GM19467 (cell line): Measurements from ENCODE around the gene TOX2.

ENCODE experiments used
- ATAC-seq: cut with Tn5 transposase; IDR thresholded peaks from one replicate; pipeline ENCODE4 v1.9.1; 2021; ENCODE audit warnings: mild to moderate bottlenecking, moderate library complexity; ENCODE audit not compliant: unreplicated experiment

TOX2 gene, protein sequence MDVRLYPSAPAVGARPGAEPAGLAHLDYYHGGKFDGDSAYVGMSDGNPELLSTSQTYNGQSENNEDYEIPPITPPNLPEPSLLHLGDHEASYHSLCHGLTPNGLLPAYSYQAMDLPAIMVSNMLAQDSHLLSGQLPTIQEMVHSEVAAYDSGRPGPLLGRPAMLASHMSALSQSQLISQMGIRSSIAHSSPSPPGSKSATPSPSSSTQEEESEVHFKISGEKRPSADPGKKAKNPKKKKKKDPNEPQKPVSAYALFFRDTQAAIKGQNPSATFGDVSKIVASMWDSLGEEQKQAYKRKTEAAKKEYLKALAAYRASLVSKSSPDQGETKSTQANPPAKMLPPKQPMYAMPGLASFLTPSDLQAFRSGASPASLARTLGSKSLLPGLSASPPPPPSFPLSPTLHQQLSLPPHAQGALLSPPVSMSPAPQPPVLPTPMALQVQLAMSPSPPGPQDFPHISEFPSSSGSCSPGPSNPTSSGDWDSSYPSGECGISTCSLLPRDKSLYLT

DNA sequence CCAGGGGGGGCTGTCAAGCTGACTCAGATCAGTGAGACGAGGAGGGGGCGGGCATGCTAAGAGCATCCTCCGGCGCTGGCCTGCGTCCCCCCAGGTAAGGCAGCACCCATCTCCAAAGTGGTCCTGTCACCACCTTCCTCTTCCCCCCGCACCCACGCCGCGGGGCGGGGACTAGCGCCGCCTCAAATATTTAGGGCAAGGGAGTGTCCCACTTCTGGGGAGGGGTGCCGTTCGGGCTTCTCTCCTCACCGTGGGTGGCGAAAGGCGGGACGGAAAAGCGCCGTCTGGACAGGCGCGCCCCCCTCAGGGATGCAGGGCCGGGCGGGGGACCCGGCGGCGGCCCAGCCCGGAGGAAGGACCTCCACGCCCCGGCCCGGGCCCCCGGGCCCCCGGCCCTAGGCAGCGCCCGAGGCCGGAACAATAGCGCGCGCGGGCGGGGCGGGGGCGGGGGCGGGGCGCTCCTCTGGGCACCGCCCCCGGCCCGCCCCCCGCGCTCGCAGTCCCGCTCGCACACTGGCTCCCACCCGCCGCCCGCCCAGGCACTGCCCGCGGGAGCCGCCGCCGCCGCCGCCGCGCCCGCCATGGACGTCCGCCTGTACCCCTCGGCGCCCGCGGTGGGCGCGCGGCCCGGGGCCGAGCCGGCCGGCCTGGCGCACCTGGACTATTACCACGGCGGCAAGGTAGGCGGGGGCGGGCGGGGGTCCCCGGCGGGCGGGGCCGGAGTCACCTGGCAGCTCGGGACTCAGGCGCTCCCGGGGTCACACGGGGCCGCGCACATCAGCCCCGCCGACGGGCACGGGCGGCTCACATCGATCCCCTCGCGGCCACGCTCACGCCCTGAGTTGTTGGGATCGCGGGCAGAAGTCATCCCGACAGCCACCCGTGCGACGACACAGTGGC is at the start of gene TOX2:
Gene TOX2, plus strand, starts transcription at position 542 of the 900 bp plus-strand sequence. Its CDS starts 40 bp downstream, at position 582.
- peak; percentile 40 for ATAC-seq

DNA sequence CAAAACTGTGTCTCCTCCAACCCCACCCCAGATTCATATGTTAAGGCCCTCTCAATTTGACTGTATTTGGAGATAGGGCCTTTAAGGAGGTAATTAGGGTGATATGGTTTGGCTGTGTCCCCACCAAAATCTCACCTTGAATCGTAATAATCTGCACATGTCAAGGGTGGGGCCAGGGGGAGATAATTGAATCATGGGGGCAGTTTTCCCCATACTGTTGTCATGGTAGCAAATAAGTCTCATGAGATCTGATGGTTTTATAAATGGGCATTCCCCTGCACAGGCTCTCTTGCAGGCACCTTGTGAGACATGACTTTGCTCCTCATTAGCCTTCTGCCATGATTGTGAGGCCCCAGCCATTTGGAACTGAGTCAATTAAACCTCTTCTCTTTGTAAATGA is 46.6 kb upstream of the TOX2 start:
- ATAC-seq = no peak

DNA sequence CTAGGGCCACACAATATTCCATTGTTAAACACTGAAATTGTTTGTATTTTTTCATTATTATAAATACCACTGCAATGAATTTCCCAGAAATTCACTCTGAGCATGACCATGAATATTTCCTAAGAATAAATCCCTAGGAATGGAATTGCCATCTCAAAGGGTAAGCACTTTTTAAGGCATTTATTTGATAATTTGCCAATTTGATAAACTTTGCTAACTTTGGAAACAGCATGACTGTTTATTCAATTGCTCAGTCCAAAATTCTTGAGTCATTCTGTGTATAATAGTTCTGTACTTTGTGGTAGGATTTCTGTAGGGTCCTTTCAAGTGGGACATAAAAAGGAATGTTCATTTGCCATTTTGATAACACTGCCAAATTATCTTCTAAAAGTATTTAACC is 44.2 kb upstream of the TOX2 start:
- no peak for ATAC-seq

DNA sequence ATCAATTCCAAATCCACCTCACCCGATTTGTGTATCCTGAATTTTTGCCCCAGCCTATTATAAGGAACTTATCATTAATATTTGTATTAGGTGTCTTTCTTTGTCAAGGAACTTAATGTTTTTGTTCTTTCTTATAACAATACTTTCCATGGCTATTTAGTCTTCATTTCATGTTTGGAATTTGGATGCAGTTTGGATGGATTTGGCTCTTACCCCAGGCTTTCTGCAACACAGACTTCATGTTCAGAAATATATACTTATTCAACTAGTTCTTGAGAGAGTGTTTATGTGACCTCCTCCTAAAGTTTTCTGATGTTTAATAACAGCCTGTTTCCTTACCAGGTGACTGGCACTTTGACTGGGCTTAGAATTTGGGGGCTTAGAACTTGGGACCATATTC is 35.9 kb upstream of the TOX2 start:
- ATAC-seq = no peak

DNA sequence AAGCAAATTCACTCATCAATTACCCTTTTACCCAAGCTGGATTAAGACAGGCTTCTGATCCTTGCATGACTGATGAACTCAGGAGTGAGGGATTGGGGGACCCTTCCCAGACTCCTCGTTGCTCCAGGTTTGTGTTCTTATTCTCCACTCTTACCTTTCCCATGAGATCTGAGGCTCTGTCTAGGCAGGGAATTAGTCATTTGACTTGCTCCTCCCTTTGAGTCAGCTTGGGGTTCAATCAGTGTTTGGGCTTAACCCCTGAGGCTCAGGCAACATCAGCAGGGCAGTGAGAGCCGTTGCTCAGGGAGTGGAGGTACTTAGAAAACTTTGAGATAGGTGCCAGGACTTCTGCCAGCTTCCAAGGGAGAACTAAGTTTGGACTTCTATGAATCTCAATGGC is 20.7 kb upstream of the TOX2 start:
- no peak for ATAC-seq

DNA sequence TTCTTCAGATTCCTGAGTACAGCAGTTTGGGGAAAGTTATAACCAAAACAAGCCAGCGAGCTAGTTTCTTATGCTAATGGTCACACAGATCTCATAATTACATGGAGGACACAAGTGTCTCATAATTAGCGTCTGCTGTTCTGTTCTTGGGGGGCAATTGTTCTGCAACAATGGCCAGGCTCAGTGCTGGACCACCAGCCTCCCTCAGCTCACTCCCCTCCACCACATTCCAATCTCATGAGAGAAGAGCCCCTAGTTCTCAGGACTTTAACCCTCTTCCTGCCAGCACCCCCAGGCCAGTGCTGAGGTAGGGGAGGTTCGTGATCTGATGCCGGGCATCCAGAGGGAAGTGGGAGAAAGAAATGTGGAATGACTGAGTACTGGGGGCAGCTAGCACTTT is 20.2 kb upstream of the TOX2 start:
- ATAC-seq = no peak

DNA sequence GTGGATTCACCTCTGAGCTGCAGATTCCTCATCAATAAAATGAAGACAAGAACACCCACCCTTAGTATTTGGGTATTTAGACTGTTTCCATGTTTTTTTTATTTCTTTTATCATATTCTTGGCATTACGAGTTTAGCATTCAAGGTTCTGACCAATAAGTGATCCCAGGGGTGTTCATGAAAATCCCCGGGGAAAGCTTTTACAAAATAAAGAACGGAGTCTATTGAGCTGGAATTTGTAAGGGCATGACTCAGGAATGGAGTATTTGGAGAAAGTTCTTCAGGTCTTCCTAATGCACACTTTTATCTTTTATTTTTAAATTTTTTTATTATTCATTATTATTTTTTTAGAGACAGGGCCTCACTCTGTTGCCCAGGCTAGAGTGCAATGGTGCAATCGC is 19.4 kb upstream of the TOX2 start:
- ATAC-seq = no peak

DNA sequence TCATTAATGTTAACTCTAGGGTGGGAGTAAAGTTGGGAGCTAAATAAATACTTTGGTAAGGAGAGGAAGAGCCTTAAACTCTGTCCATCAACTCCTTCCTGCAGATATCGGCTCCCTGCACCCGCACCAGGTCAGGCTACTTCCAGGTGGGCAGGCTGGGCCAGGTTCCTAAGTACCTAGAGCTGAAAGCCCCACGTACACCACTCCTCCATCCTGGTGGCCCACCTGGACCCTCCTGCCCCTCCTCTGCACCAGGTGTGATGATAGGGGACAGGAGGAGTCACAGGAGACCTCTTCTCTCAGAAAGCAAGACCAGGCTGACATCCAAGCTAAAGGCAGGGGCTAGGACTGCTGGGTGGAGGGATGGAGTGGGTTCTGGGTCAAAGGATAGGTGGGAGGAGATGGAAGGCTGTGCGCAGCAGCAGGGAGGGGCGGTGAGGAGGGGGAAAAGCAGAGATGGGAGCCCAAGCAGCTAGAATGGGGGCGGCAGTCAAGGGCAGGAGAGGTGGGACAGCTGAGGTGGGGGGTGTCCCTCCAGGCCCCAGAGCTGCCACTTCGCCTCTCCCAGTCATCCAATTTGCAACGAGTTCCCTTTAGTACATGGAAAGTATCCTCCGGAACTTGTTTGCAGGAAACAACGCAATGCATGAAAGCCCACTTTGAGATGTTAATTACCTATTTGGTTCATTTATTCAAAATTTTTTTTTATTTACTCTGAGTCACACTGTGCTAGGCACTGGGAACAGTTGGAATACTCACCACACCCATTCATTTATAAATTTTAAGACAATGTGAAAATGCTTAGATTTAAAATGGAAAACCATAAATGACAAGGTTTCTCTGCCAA is 15.2 kb upstream of the TOX2 start:
- ATAC-seq = no peak

DNA sequence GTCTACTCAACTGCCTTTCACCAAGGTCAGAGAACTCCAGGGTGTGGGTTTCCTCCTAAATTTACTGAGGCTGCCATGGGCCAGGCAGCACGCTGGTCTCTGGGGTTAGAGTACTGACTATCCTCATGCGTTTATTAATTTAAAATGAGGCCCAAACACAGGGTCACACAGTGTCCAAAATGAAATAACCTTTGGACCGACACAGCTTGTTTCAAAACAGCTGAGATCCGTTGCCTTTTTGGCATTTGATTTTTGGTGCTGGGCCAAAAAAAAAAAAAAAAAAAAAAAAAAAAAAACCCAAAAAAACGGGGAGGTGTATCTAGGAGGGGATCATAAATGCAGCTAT is 14.6 kb upstream of the TOX2 start:
- ATAC-seq = no peak

DNA sequence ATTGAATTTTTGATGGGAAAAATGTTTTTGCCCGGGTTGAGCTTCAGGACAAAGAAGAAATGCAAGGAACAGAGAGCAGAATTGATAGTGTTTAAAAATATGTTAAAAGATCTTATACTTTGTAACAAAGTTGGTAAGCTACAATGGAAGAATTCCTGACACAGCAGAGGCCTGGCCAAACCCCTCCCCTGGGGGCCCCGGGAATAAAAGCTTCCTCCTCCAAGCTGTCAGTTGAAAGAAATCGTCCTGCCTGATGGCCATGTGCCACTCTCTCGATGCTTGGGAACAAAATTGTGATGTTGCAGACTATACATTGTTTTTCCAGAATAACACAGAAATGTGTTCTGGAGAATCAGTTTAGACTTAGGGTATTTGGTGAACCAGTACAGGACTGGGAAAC is 14.2 kb upstream of the TOX2 start:
- ATAC-seq = no peak

DNA sequence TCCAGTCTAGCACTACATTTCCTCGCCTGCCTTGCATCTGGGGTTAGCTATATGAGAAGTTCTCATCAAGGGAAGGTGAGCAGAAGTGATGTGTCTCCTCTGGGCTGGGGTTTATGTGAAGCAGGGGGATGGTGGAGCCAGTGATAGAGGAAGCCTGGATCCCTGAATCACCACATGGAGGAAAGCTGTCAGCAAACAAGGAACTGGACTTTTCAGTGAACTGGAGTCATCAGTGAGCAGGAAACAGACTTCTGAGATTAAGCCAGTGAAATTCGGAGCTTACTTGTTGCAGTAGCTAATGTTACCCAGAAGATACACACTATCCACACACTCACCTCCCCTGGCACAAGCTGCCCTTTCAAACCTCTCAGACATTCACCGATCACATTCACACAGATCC is 13.4 kb upstream of the TOX2 start:
- no peak for ATAC-seq

DNA sequence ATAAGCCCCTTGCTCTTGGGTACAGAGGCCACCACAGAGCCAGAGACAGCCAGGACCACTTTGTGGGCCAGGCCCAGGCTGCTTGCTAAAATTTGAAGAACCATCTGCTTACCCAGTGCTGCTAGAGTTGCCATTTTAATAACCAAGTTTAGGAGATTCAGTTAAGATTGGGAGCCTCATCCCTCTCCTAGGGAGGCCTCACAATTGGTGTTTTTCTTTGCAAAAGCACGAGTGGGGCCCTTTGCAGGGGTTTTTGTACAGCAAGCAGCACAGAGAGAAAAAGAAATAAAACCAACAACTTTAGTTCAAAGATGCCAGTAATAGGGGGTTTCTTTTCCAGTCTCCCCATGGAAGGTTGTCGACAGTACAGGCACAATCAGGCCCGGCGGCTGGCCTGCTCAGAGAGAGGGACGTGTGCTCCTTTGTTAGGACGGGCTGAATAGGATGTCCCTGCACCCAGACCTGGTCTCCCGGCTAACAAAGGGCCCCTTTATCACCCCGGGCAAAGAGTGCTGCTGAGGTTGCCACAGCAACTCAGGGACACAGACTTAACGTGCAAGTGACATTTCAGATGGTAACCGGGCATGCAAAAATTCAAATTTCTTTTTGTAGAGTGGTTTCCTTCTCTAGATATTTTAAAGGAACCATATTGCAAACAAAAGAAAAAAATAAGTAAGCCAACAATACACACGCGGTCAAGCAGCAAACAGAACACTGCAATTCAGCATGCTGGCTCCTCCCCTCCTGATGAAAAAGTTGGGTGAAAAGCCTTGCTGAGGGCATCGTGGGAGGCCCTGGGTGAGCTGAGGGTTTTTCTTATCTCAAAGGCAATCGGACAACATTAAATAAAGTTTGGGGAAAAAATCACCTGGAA is 10.5 kb upstream of the TOX2 start:
- ATAC-seq = no peak

DNA sequence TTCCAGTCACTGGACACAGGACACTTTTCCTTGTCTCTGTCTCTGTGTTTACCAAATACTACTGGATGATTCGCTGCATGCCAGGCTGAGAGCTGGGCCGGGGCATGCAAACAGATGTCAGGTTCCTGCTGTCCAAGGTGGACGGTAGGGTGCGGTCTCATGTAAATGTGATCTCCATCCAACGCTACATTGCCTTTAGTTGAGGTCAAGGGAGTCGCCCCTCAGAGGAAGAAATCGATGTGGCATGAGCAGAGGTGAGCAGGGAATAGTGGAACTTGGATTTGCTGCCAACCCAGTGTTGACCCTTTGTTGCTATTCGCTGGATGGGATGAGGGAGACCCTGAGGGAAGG is 9.8 kb upstream of the TOX2 start:
- ATAC-seq = no peak

DNA sequence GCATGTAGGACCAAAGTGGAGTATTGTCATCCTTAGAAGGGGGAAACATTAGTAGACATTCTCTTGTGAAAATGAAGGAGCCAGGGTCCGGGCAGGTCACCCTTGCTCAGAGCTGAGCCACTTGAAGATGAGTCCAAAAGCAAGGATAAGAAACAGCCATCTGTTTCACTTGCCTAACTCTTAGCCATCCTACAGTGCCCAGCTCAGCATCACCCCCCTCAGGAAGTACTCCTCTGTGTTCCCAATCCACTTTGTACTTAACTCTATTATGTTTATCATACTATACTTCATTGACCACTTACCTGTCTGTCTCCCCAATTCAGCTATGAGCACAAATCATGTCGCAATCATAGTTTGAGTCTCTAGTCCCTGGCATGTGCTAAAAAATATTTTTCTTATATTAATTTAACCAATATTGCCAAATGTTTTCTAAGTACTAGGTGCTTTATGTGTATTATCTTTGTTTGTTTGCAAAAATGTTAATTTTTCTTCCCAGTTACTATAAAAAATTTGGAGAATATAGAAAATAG is 8.1 kb upstream of the TOX2 start:
- ATAC-seq = no peak

DNA sequence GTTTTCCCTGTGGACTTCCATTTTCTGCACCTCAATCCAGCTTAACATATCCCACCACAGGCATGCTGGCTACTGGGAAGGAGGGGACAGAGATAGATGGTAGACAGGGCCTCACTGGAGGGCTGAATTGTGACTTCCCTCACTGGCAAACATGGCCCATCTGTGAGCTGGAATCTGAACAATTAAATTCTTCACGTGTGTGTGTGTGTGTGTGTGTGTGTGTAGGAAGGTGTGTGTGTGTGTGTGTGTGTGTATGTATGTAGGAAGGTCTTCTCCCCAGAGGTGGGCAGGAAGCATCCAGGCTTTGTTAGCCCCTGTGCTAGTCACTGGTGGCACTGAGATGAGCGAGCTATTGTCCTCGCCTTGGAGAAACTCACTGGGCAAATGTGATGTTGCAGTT is 5.4 kb upstream of the TOX2 start:
- ATAC-seq = no peak

DNA sequence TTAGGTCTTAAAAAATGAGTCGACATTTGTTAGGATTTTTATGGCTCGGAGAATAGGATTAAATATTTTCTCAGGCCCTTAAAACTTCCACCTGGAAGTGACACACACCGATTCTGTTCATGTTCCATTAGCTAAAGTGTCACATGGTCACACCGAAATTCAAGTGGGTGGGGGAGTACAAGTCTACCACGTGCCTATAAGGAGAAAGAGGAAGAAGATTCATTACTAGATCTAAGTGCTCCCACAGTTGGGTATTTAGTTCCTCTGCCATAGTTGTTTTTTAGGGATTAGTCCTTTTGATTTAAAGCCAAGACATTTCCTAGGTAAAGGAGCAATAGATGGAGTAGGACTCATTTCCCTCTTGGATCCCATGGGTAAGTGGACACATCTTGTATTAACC is 4.9 kb upstream of the TOX2 start:
- no peak for ATAC-seq

DNA sequence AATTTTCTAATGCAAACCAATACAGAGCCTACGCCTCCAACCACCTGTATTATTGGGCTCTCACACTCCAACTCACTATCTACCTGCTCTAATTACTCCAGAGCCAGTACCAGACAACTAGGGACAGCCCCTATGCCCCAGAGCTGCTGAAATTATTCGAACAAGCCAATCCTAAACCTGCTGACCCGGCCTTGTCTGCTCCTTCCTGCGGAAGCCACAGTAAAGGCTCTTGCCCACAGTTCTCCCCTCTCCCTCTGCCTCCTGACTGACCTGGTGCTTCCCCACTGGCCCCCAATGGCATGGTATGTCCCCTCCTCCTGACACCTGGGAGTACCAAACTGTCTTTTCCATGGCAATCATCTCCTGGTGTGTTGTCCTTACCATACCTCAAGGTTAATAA is 4.1 kb upstream of the TOX2 start:
- ATAC-seq = no peak

DNA sequence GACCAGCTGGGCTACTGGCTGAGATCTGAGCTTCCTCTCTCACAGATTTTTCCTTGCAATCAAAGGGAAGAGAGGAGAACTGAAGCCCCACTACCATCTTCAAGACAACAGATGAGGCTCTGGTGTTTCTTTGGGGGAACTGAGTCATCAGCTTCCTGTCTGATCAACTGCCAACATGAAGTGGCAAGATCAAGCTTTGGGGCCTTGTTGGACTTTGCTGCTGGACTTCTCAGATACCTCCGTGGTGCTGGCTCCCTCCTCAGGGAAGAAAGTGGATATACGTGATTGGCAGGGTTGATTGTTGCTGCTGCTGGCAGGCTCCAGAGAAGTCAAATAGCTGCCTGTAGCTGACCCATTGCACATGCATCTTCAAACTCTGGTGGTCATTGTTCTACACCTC is 3.6 kb upstream of the TOX2 start:
- ATAC-seq = no peak

DNA sequence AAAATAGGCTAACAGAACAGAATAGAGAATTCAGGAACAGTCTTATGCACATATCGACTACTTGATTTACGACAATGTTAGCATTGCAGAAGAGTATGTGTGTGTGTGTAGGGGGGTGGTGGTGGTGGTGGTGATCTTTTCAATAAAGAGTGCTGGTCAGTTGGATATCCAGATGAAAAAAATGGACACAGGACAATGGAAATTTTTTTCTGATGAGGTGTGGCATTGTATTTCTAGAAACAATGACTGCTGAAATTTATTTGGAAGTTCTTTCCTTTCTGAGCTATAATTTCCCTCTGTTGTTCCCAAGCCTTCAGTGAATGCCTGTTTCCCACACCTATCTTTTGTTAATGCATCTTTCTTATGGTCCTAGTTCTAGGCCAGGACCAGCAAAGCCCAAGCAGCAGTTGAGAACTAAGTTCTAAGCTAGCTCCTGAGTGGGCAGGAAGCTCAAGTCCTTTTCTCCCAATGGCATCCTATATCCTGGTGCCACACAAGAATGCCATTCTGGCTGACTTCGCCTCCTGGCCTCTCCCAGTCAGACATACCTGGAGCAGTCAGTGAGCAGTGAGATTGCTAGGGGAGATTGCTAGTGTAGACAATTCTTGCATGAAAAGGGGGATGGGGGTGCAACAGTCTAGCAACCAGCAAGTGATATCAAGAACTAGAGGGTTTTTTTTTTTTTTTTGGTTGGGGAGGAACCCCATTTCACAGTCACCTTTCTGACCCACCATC is 1.2 kb upstream of the TOX2 start:
- ATAC-seq = no peak
